GM15510 (cell line): ENCODE results near the gene ARG1.

Experiments
- POLR2A ChIP-seq: IDR thresholded peaks from 3 replicates; pipeline ENCODE4 v1.6.1; 2011; ENCODE audit warnings: borderline replicate concordance; ENCODE audit not compliant: insufficient read length; ENCODE audit errors: extremely low read depth

Gene ARG1

GRCh38 chr6:131575834-131576478 lies 2.9 kb downstream of the ARG1 start:
- no peak for TF ChIP-seq POLR2A

GRCh38 chr6:131581523-131581922 lies 8.5 kb downstream of the ARG1 start:
- no peak for TF ChIP-seq POLR2A

GRCh38 chr6:131586543-131586942 lies 13.5 kb downstream of the ARG1 start:
- no peak for TF ChIP-seq POLR2A

- no peak for TF ChIP-seq POLR2A
Measured at GRCh38 chr6:131587909-131588308, 14.9 kb downstream of the ARG1 start.

- no peak for TF ChIP-seq POLR2A
Measured at GRCh38 chr6:131588643-131589042, 15.6 kb downstream of the ARG1 start.

- TF ChIP-seq POLR2A = no peak
Measured at GRCh38 chr6:131592935-131593334, 19.9 kb downstream of the ARG1 start.

- TF ChIP-seq POLR2A = no peak
Measured at GRCh38 chr6:131594074-131594473, 21.0 kb downstream of the ARG1 start.

- TF ChIP-seq POLR2A = no peak
Measured at GRCh38 chr6:131597446-131597845, 24.4 kb downstream of the ARG1 start.

- no peak for TF ChIP-seq POLR2A
Measured at GRCh38 chr6:131600716-131601115, 27.7 kb downstream of the ARG1 start.

- no peak for TF ChIP-seq POLR2A
Measured at GRCh38 chr6:131602781-131603312, 29.8 kb downstream of the ARG1 start.

GRCh38 chr6:131613296-131613925 lies 40.4 kb downstream of the ARG1 start:
- no peak for TF ChIP-seq POLR2A

GRCh38 chr6:131615275-131615674 lies 42.2 kb downstream of the ARG1 start:
- no peak for TF ChIP-seq POLR2A

- TF ChIP-seq POLR2A = peak; percentile 74
Measured at GRCh38 chr6:131627724-131628682, 55.0 kb downstream of the ARG1 start, which contains the start of gene MED23. MED23 (minus strand) TSS chr6:131628242; CDS start chr6:131628049, 193 bp downstream.

- TF ChIP-seq POLR2A = no peak
Measured at GRCh38 chr6:131628726-131629125, 55.7 kb downstream of the ARG1 start.

GRCh38 chr6:131629651-131630050 lies 56.6 kb downstream of the ARG1 start:
- no peak for TF ChIP-seq POLR2A

- TF ChIP-seq POLR2A = no peak
Measured at GRCh38 chr6:131631625-131632289, 58.7 kb downstream of the ARG1 start.
